GM03348 (cell line): ENCODE data around the gene FBLN1.
A peak's percentile ranks its signal among the peaks of the same experiment; 100 is the strongest.

Experiments used
- DNase-seq: peaks from one replicate; pipeline ENCODE4 v3.0.0; 2012; ENCODE audit warnings: low spot score

The FBLN1 gene

DNA sequence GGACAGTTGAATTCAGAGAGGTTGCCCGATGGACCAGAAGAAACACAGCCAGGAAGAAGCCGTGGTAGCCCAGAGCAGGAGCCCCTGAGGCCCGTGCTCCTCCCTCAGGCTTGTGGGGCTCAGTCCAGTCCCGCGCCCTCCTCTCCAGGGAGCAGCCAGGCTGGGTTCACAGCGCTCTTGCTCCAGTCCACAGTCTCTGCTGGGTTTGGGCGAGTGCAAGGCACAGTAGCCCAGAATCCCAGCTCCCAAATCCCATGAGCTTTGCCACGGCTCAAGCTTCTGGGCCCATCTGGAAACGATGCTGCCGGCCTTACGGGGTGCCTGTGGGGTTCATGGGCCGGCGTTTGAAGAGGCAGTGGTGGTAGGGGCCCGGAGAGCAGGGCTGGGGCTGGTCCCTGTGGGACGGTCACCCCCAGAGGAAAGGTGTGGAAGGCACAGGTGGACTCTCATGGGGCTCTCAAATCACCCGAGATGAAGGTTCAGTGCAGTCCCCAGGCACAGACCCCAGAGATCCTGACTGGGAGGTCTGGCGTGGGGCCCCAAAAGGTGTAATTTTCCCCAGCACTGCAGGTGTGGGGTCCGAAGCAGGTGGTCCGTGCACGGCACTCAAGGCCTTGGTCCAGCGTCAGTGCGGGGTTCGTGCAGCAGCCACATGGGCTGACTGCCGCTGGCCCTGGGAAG lies 138.4 kb downstream of the FBLN1 start:
- DNase-seq, result no peak

- DNase-seq, result no peak
Measured at GRCh38 chr22:45642986-45643385, 140.3 kb downstream of the FBLN1 start.

DNA sequence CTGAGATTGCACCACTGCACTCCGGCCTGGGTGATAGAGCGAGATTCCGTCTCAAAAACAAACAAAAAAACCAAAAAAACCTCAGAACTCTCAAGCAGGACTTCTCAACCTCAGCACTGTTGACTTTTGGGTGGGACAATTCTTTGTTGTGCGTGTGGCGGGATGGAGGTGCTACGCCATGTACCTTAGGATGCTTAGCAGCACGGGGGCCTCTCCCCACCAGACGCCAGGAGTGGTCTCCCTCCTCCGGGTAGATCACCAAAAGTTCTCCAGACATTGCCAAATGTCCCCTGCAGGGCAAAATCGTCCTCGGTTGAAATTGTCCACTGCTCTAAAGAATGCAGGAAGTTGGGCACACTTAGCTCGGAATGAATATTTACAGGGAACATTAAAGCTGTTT lies 142.0 kb downstream of the FBLN1 start:
- no peak for DNase-seq

- DNase-seq, result no peak
Measured at GRCh38 chr22:45645150-45645525, 142.5 kb downstream of the FBLN1 start.

- DNase-seq, result peak; percentile 94
Measured at GRCh38 chr22:45645526-45646414, 143.1 kb downstream of the FBLN1 start.

- no peak for DNase-seq
Measured at GRCh38 chr22:45647532-45648225, 145.0 kb downstream of the FBLN1 start.

DNA sequence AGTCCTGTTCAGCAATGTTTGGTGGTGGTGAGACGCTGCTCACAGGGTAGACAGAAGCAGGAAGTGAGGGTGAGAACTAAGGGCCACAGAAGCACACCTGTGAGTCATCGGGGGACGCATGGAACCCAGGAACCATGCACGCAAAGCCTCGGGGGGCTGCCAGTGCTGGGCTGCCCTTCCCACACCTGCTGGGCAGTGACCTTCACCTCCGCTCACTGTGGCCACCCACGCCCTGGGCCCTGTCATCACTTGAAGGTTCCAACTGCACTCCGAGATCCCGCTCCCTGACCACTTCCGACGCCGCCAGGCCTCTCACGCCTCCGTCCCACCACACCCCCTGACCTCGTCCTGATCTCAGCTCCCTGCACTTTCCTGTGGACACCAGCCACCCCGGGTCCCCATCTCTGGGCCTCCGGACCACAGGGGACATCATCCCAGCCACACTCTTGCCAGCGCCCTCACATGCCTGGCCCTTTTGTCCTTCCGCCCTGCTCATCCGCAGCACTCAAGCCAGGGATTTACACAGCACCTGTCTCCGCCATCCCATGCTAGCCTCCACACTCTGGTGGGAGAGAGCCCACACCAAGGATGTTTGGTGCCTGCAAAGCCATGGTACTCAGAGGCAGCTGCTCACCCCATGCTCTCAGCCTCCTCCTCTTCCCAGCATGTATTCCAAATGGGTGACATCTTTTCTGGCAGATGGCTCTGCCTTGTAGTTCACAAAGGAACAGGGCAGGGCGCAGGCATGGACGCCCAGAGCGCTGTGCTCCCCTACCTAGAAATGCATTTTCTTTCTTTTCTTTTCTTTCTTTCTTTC lies 145.8 kb downstream of the FBLN1 start:
- DNase-seq, result no peak

- no peak for DNase-seq
Measured at GRCh38 chr22:45649809-45650208, 147.1 kb downstream of the FBLN1 start.

- DNase-seq, result no peak
Measured at GRCh38 chr22:45650721-45651120, 148.0 kb downstream of the FBLN1 start.
